Mesothelial cell of epicardium (in vitro differentiated cells): Measurements from ENCODE around the gene DES. TPM values are rescaled to one million over a fixed set of nuclear protein-coding genes. Genes with fewer than 3 reads are reported as not detected.
"Not testable (repeated sequence)": the region's sequence is repeated elsewhere in the genome, so short reads cannot be mapped to it uniquely, and the experiment has no call there.

ENCODE experiments used
- DNase-seq, 2 experiments: peaks; one replicate each; pipeline ENCODE4 v3.0.0; 2021; ENCODE audit warnings: low spot score in 2 of 2; ENCODE audit not compliant: unreplicated experiment in 2 of 2
- H3K27ac Mint-ChIP-seq: 2 replicates; pipeline ENCODE4 v1.8.0; 2021; ENCODE audit warnings: mixed read lengths
- H3K27me3 Mint-ChIP-seq: 2 replicates; pipeline ENCODE4 v1.8.0; 2021; ENCODE audit warnings: low read depth, mixed read lengths
- H3K36me3 Mint-ChIP-seq: 2 replicates; pipeline ENCODE4 v1.8.0; 2021; ENCODE audit warnings: mixed read lengths
- H3K4me1 Mint-ChIP-seq: 2 replicates; pipeline ENCODE4 v1.8.0; 2021; ENCODE audit warnings: mixed read lengths
- H3K4me3 Mint-ChIP-seq: 2 replicates; pipeline ENCODE4 v1.8.0; 2021; ENCODE audit warnings: mild to moderate bottlenecking, moderate library complexity, mixed read lengths
- H3K9me3 Mint-ChIP-seq: 2 replicates; pipeline ENCODE4 v1.8.0; 2021; ENCODE audit warnings: mixed read lengths
- CTCF ChIP-seq: fragments of 200-600 bp; sonication (generic); IDR thresholded peaks from one replicate; pipeline ENCODE4 v1.5.0; 2021; ENCODE audit warnings: antibody characterized with exemption; ENCODE audit not compliant: unreplicated experiment
- total RNA-seq: library from RNA; stranded (reverse); gene quantifications from 3 replicates; pipeline ENCODE4 v1.2.1, GENCODE V29; 2021

Gene DES
- total RNA-seq, 1 donor from 2014 or later: 33.0 TPM

DNA sequence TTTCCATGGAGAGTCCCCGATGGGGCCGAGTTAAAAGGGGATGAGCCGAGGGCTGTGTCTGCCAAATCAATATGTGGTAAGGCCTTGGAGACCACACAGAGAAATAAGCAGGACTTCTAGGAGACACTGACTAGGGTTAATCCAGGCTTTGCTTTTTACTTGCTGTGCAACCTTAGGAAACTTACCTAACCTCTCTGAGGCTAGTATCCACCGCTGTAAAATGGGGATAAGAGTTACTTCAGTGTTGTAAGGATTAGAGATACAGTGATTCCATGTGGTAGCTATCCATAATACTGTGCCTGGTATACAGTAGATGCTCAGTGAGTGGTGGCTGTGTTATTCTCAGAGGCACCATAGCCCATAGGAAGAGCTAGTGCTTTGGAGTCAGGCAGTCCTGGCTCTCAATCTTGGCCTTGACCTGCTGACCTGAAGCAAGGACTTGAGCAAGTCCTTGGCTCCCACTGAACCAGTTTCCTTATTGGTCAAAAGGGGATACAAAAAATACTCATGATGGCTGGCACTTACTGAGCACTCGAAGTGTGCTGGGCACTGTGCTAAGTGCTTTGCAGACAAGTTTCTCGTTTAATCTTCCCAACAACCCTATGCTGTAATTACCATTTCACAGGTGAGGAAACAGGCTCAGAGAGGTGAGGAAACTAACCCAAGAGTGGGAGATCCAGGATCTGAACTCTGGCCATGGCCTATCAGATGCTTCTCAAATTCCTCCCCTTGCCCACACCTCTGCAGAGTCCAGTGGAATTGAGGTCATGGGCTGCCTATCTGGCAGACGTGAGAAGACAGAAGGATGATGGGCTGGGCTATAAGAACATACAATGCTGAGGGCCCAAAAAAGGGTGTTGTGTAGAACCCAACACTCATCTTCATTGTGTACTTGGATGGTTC lies 12.0 kb upstream of the DES start:
- no peaks in the 10 kb centered on the region for H3K9me3 Mint-ChIP-seq
- no peaks in the 10 kb centered on the region for H3K36me3 Mint-ChIP-seq
- DNase-seq: no peak
- H3K27ac Mint-ChIP-seq: no peak overlapping the region
- H3K4me3 Mint-ChIP-seq: no peak overlapping the region
- peaks cover 42% of the 10 kb centered on the region for H3K4me1 Mint-ChIP-seq
- no peak for TF ChIP-seq CTCF
- peaks cover 2% of the 10 kb centered on the region for H3K27me3 Mint-ChIP-seq

DNA sequence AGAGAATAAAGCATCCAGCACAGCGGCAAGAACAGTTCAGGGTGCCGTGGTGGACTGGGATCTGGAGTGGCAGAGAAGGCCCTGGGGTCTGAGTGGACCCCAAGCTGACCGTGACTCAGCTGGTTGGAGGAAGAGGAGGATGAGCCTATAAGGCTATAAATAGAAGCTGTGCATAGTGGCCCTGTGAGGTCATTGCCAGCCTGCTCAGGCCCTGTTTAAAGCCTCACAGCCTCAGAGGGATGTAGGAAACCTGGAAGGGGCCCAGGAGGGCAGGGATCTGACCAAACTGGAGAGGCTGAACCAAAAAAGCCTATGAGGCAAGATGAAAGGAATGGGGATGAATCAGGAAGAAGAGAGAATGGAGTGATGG lies 11.3 kb upstream of the DES start:
- Mint-ChIP-seq H3K4me3 (no peak overlapping the region), H3K27ac (peak overlapping the region; percentile 72), H3K27me3 (peaks cover 2% of the 10 kb centered on the region), H3K36me3 (no peaks in the 10 kb centered on the region), H3K9me3 (no peaks in the 10 kb centered on the region), H3K4me1 (peaks cover 40% of the 10 kb centered on the region)
- TF ChIP-seq CTCF: no peak
- DNase-seq: no peak

DNA sequence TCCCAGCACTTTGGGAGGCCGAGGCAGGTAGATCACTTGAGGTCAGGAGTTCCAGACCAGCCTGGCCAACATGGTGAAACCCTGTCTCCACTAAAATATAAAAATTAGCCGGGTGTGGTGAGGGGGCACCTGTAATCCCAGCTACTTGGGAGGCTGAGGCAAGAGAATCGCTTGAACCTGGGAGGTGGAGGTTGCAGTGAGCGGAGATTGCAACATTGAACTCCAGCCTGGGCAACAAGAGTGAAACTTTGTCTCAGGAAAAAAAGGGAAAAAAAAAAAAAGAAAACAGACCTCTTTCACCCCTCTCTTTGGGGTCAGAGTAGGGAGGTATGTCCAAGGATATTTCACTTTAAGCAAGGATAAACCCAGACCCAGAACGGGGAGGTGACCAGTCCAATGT lies 10.8 kb upstream of the DES start:
- DNase-seq, H3K27me3 Mint-ChIP-seq, H3K36me3 Mint-ChIP-seq, H3K27ac Mint-ChIP-seq, H3K4me3 Mint-ChIP-seq, H3K9me3 Mint-ChIP-seq: not testable (repeated sequence)
- H3K4me1 Mint-ChIP-seq: peaks cover 35% of the 10 kb centered on the region

- DNase-seq: no peak
- Mint-ChIP-seq H3K36me3 (peaks cover 2% of the 10 kb centered on the region), H3K4me3 (no peak overlapping the region), H3K27me3 (peaks cover 4% of the 10 kb centered on the region), H3K9me3 (no peaks in the 10 kb centered on the region), H3K4me1 (peaks cover 28% of the 10 kb centered on the region), H3K27ac (peak overlapping the region; percentile 81)
- TF ChIP-seq CTCF: no peak
Measured at GRCh38 chr2:219408204-219408603, 10.0 kb upstream of the DES start.

- peak overlapping the region; percentile 81 for H3K27ac Mint-ChIP-seq
- H3K27me3 Mint-ChIP-seq: peaks cover 5% of the 10 kb centered on the region
- DNase-seq: no peak
- H3K4me1 Mint-ChIP-seq: peaks cover 25% of the 10 kb centered on the region
- no peaks in the 10 kb centered on the region for H3K9me3 Mint-ChIP-seq
- TF ChIP-seq CTCF: no peak
- H3K4me3 Mint-ChIP-seq: no peak overlapping the region
- peaks cover 2% of the 10 kb centered on the region for H3K36me3 Mint-ChIP-seq
Measured at GRCh38 chr2:219408631-219409030, 9.5 kb upstream of the DES start.

GRCh38 chr2:219409619-219410018 lies 8.6 kb upstream of the DES start:
- no peak for TF ChIP-seq CTCF
- Mint-ChIP-seq H3K36me3 (peaks cover 2% of the 10 kb centered on the region), H3K4me3 (no peak overlapping the region), H3K27ac (no peak overlapping the region), H3K4me1 (peaks cover 17% of the 10 kb centered on the region), H3K27me3 (peaks cover 9% of the 10 kb centered on the region), H3K9me3 (no peaks in the 10 kb centered on the region)
- DNase-seq: no peak
